BJ (cell line): ENCODE measurements around the gene GON4L. TPM values are rescaled to one million over a fixed set of nuclear protein-coding genes. Genes with fewer than 3 reads are reported as not detected.
"Not testable (repeated sequence)": the region's sequence is repeated elsewhere in the genome, so short reads cannot be mapped to it uniquely, and the experiment has no call there.

Source experiments
- CTCF ChIA-PET: fragments of 350-600 bp; formaldehyde crosslinking; extraction: SDS; loops from one replicate; lab custom pipeline; 2021; ENCODE audit warnings: antibody characterized with exemption, inconsistent platforms; lab: Yijun Ruan, JAX
- POLR2A ChIA-PET: fragments of 300-600 bp; sonication (Branson Sonifier 250); formaldehyde crosslinking; extraction: SDS; loops from one replicate; lab custom pipeline; 2021; ENCODE audit warnings: antibody characterized with exemption; lab: Charles Lee
- DNase-seq: peaks from one replicate; pipeline ENCODE4 v3.0.0-alpha.2; 2011; ENCODE audit warnings: low read depth
- H3K27me3 ChIP-seq: 2 replicates; pipeline ENCODE4 v1.6.0; 2011; ENCODE audit warnings: low read length; ENCODE audit not compliant: control insufficient read depth, insufficient read depth
- H3K36me3 ChIP-seq: 2 replicates; pipeline ENCODE4 v1.5.1; 2011; ENCODE audit warnings: low read length; ENCODE audit not compliant: control insufficient read depth, insufficient read depth
- H3K4me3 ChIP-seq: 2 replicates; pipeline ENCODE4 v1.5.1; 2011; ENCODE audit warnings: low read depth, mild to moderate bottlenecking, control low read depth, low read length
- polyA plus RNA-seq: library from polyadenylated mRNA; depleted of rRNA; stranded (reverse); fragments of >200 nt; gene quantifications from 2 replicates; pipeline ENCODE4 v1.2.3, GENCODE V29; 2011
- TF ChIP-seq, protein P1 (sequence below): IDR thresholded peaks from 2 replicates; pipeline ENCODE4 v1.5.1; 2011; ENCODE audit warnings: low read depth, mild to moderate bottlenecking, control low read depth, inconsistent platforms, low read length, moderate library complexity; ENCODE audit not compliant: insufficient read depth

Gene GON4L
- polyA plus RNA-seq, 1 experiment: 18.3 TPM

DNA sequence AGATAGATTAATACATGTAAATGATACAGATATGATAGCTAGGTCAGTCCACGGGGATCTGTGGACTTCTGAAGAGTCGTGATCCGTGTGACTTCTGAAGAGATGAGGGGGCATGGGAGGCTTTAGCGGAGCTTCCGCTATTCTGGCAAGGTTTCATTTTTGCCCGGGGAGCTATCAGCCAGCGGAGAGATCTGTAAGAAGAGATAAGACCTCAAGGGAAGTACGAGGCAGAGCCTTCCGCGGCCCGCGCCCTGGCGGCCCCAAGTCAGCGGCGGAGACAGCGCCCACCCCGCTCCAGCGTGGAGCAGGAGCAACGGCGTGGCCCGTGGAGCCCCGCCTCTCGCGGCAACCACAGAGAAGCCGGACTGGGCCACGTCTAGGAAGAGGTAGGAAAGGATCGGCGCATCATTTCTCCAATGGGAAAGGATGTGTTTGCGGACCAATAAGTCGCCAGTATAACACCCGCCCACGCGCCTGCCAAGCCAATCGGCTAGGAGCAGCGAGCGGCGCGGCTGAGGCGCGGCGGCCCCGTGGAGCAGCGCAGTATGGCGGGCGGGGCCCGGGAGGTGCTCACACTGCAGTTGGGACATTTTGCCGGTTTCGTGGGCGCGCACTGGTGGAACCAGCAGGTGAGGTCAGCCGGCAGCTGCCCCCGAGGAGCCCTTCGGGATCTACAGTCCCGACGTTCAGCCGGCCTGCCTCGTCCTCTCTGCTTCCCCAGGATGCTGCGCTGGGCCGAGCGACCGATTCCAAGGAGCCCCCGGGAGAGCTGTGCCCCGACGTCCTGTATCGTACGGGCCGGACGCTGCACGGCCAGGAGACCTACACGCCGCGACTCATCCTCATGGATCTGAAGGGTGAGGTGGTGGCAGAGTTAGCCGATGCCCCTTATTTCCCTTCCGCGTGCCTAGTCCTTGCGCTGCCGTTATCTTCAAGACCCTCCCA lies 111.5 kb downstream of the GON4L start:
- DNase-seq: peak; percentile 91
- peak overlapping the region; percentile 53 for H3K4me3 ChIP-seq
- POLR2A ChIA-PET: interaction anchor here (0.6 kb wide), 1 partner anchor 297 kb away, joined by 6 read pairs; no protein-coding TSS in a partner anchor
- H3K27me3 ChIP-seq, H3K36me3 ChIP-seq: not testable (repeated sequence)
- CTCF ChIA-PET: interaction anchor here (0.7 to 3.3 kb wide), 2 partner anchors 16 to 244 kb away, joined by 3 to 14 read pairs; no protein-coding TSS in a partner anchor
- TF ChIP-seq, protein P1, sequence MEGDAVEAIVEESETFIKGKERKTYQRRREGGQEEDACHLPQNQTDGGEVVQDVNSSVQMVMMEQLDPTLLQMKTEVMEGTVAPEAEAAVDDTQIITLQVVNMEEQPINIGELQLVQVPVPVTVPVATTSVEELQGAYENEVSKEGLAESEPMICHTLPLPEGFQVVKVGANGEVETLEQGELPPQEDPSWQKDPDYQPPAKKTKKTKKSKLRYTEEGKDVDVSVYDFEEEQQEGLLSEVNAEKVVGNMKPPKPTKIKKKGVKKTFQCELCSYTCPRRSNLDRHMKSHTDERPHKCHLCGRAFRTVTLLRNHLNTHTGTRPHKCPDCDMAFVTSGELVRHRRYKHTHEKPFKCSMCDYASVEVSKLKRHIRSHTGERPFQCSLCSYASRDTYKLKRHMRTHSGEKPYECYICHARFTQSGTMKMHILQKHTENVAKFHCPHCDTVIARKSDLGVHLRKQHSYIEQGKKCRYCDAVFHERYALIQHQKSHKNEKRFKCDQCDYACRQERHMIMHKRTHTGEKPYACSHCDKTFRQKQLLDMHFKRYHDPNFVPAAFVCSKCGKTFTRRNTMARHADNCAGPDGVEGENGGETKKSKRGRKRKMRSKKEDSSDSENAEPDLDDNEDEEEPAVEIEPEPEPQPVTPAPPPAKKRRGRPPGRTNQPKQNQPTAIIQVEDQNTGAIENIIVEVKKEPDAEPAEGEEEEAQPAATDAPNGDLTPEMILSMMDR: 0 out of 2 replicates have a peak, but pooled peaks have one; percentile 14

DNA sequence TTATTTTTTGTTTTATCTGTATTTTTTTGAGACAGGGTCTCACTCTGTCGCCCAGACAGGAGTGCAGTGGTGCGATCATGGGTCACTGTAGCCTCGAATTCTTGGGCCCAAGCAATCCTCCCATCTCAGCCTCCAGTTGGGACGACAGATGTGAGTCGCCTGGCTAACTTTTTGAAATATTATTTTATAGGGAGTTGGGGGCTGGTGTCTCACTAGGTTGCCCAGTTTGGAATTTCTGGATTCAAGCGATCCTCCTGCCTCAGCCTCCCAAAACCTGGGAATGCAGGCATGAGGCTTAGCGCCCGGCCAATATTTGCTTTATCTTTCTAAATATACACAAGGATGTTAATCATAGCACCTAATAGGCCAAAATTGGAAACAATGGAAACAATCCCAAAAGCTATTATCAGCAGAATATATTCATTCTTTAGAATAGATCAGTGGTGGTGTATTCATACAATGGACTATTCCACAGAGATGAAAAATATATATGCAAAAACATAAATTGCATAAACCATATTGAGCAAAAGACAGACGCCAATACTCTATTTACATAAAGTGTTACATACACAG lies 112.2 kb downstream of the GON4L start:
- POLR2A ChIA-PET: no interaction called here
- Histone ChIP-seq H3K36me3 (no peaks in the 10 kb centered on the region; the same call in 1 of the 2 replicates), H3K27me3 (no peaks in the 10 kb centered on the region), H3K4me3 (peak overlapping the region; percentile 53)
- CTCF ChIA-PET: interaction anchor here (3.3 kb wide), 1 partner anchor 15 kb away, joined by 14 read pairs; no protein-coding TSS in a partner anchor
- DNase-seq: no peak
- TF ChIP-seq, protein P1: no peak

DNA sequence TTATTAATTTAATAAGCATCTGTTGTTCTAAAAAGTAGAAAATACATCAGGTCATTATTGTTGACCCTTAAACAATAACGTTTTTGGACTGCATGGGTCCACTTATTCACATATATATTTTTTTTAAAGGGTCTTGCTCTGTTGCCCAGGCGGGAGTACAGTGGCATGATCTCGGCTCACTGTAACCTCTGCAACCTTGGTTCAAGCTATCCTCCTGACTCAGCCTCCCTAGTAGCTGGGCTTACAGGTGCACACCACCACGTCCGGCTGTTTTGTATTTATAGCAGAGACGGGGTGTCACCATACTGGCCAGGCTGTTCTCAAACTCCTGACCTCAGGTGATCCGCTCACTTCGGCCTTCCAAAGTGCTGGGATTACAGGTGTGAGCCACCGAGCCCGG lies 115.1 kb downstream of the GON4L start:
- POLR2A ChIA-PET: no interaction called here
- CTCF ChIA-PET: interaction anchor here (0.9 to 1.5 kb wide), 2 partner anchors 13 to 17 kb away, joined by 3 to 5 read pairs; no protein-coding TSS in a partner anchor
- 0 out of 2 replicates have a peak, but pooled peaks cover 2% of the 10 kb centered on the region for H3K36me3 ChIP-seq

DNA sequence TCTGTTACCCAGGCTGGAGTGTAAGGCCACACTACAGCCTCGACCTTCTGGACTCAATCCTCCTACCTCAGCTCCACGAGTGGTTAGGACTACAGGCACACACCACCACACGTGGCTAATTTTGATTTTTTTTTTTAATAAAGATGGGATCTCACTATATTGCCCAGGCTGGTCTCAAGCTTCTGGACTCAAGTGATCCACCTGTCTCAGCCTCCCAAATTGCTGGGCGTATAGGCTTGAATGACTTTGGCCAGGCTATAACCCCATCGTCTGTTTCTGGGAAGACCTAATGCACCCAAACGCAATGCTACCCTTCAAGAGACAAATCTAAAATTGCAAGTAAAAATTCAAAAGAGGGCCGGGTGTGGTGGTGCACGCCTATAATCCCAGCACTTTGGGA lies 116.0 kb downstream of the GON4L start:
- 0 out of 2 replicates have a peak, but pooled peaks cover 4% of the 10 kb centered on the region for H3K36me3 ChIP-seq
- ChIA-PET CTCF (interaction anchor here (0.9 to 1.5 kb wide), 2 partner anchors 12 to 16 kb away, joined by 3 to 5 read pairs; no protein-coding TSS in a partner anchor), POLR2A (no interaction called here)
- no peak overlapping the region for H3K4me3 ChIP-seq
- H3K27me3 ChIP-seq: no peaks in the 10 kb centered on the region
- TF ChIP-seq, protein P1: no peak
- DNase-seq: no peak

More for the DNA sequence above, 115.1 kb downstream of the GON4L start:
- Histone ChIP-seq H3K27me3 (no peaks in the 10 kb centered on the region), H3K4me3 (no peak overlapping the region)
- no peak for DNase-seq
- TF ChIP-seq, protein P1: no peak
